ENCODE data around the gene CNKSR3. TPM values are rescaled to one million over a fixed set of nuclear protein-coding genes. Genes with fewer than 3 reads are reported as not detected.

The CNKSR3 gene
- total RNA-seq, 1 experiment from 2014 or later: 5.6 TPM

GRCh38 chr6:154373971-154374370 lies 136.5 kb downstream of the CNKSR3 start:
- Histone ChIP-seq H4K8ac (replicated peaks; ENCODE audit: insufficient read length, low read depth, low read length) (no peak overlapping the region), H3K23ac (ENCODE audit: insufficient read length, low read depth, low read length) (no peak overlapping the region), H3K23me2 (ENCODE audit: insufficient read length, low read depth, low read length, poor library complexity, severe bottlenecking) (no peaks in the 10 kb centered on the region), H3K18ac (ENCODE audit: insufficient read length, low read depth, low read length) (no peak overlapping the region), H2AFZ (ENCODE audit: low read length) (no peak overlapping the region), H3K56ac (ENCODE audit: insufficient read length, low read depth, low read length) (no peak overlapping the region), H4K91ac (ENCODE audit: insufficient read length, low read depth, low read length) (no peak overlapping the region), H2BK120ac (ENCODE audit: low read depth, low read length, poor library complexity, severe bottlenecking) (no peak overlapping the region), H2BK12ac (ENCODE audit: insufficient read length, low read depth, low read length) (no peak overlapping the region), H3K27ac (ENCODE audit: insufficient read length, low read depth, low read length) (no peak overlapping the region), H3K4ac (ENCODE audit: low read depth, low read length) (no peak overlapping the region), H3K4me1 (ENCODE audit: insufficient read depth, low read length) (no peaks in the 10 kb centered on the region), H3K79me2 (ENCODE audit: insufficient read depth, low read length) (no peaks in the 10 kb centered on the region), H4K20me1 (ENCODE audit: control insufficient read depth, insufficient read depth, insufficient read length) (no peaks in the 10 kb centered on the region), H3T11ph (ENCODE audit: low read length) (no peak overlapping the region), H3K14ac (ENCODE audit: insufficient read depth, low read length) (no peak overlapping the region), H3K4me2 (ENCODE audit: insufficient read depth, insufficient read length, low read length) (no peak overlapping the region), H3K27me3 (ENCODE audit: insufficient read depth, low read length) (no peaks in the 10 kb centered on the region), H3K9ac (ENCODE audit: extremely low read depth, insufficient read length, low read length) (no peak overlapping the region), H2AK5ac (ENCODE audit: insufficient read length, low read length) (no peak overlapping the region), H2BK5ac (ENCODE audit: insufficient read length, low read length) (no peak overlapping the region), H4K5ac (ENCODE audit: insufficient read length, low read depth, low read length) (no peak overlapping the region), H2BK15ac (ENCODE audit: low read depth, low read length) (no peak overlapping the region), H2BK20ac (ENCODE audit: low read depth, low read length, poor library complexity, severe bottlenecking) (no peak overlapping the region), H3K9me3 (ENCODE audit: control insufficient read depth, low read depth, low read length) (no peaks in the 10 kb centered on the region), H3K79me1 (ENCODE audit: insufficient read depth, low read depth, low read length, poor library complexity, severe bottlenecking) (no peaks in the 10 kb centered on the region)
- H3K9me3 Mint-ChIP-seq: peaks cover 0 to 4% of the 10 kb centered on the region in 2 experiments; a peak in 2 of 5 replicates
- H3K4me3 Mint-ChIP-seq: no peak overlapping the region; a peak in 1 of 5 replicates
- no peaks in the 10 kb centered on the region for H3K36me3 Mint-ChIP-seq (ENCODE audit: insufficient read depth in 1 of 3, low read depth in 3 of 3)
- H3K27ac Mint-ChIP-seq: no peak overlapping the region
- no peaks in the 10 kb centered on the region; a peak in 1 of 4 replicates for H3K4me1 Mint-ChIP-seq
- no peaks in the 10 kb centered on the region for H3K27me3 Mint-ChIP-seq (ENCODE audit: low read depth)
- TF ChIP-seq, protein P1, sequence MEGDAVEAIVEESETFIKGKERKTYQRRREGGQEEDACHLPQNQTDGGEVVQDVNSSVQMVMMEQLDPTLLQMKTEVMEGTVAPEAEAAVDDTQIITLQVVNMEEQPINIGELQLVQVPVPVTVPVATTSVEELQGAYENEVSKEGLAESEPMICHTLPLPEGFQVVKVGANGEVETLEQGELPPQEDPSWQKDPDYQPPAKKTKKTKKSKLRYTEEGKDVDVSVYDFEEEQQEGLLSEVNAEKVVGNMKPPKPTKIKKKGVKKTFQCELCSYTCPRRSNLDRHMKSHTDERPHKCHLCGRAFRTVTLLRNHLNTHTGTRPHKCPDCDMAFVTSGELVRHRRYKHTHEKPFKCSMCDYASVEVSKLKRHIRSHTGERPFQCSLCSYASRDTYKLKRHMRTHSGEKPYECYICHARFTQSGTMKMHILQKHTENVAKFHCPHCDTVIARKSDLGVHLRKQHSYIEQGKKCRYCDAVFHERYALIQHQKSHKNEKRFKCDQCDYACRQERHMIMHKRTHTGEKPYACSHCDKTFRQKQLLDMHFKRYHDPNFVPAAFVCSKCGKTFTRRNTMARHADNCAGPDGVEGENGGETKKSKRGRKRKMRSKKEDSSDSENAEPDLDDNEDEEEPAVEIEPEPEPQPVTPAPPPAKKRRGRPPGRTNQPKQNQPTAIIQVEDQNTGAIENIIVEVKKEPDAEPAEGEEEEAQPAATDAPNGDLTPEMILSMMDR (conservative IDR thresholded peaks at IDR 0.05): no peak
- WGBS (ENCODE audit: extremely low coverage, insufficient read length, low lambda C conversion rate): no CpG with 5 or more reads among the region's 2 CpGs
- no peak for DNase-seq

All from H9 (cell line).